DOHH2 (cell line): ENCODE results near the gene SSTR5.

Experiments used
- EZH2phosphoT487 ChIP-seq: fragments of 200-600 bp; sonication (generic); IDR thresholded peaks from 2 replicates; pipeline ENCODE4 v1.6.1; 2017; ENCODE audit warnings: borderline replicate concordance, mild to moderate bottlenecking, antibody characterized with exemption, low read length, moderate library complexity, mixed read lengths
- TF ChIP-seq, protein P1 (sequence below): fragments of 200-600 bp; sonication (generic); IDR thresholded peaks from one replicate; pipeline ENCODE4 v1.5.1; 2014; ENCODE audit warnings: antibody characterized with exemption, mild to moderate bottlenecking, low read depth, low read length; ENCODE audit not compliant: poor library complexity, severe bottlenecking

DNA sequence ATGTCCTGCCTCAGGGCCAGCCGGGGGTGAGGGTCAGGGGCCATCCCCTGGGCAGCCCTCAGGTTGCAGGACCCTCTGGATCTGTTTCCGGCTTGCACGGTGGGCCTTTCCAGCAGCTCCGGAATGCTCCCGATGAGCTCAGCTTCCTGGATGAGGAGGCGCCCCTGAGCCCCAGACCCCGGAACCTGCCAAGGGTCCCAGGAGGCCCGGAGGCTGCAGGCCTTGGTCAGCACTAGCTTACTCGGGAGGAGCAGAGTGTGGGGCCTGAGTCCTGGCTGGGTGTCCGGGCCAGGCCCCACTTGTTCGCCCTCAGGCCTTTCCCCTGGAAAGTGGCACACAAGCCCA, 31.1 kb downstream of the SSTR5 start:
- TF ChIP-seq, protein P1, sequence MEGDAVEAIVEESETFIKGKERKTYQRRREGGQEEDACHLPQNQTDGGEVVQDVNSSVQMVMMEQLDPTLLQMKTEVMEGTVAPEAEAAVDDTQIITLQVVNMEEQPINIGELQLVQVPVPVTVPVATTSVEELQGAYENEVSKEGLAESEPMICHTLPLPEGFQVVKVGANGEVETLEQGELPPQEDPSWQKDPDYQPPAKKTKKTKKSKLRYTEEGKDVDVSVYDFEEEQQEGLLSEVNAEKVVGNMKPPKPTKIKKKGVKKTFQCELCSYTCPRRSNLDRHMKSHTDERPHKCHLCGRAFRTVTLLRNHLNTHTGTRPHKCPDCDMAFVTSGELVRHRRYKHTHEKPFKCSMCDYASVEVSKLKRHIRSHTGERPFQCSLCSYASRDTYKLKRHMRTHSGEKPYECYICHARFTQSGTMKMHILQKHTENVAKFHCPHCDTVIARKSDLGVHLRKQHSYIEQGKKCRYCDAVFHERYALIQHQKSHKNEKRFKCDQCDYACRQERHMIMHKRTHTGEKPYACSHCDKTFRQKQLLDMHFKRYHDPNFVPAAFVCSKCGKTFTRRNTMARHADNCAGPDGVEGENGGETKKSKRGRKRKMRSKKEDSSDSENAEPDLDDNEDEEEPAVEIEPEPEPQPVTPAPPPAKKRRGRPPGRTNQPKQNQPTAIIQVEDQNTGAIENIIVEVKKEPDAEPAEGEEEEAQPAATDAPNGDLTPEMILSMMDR: no peak
- TF ChIP-seq EZH2phosphoT487: no peak
